ENCODE measurements around the gene LRP1.

GRCh38 chr12:57214398-57214781, 86.1 kb downstream of the LRP1 start:
- TF ChIP-seq POLR2AphosphoS5 (IDR thresholded peaks at IDR 0.05; ENCODE audit: low read depth, low read length), result no peak
- peak; percentile 88 for TF ChIP-seq CTCF (IDR thresholded peaks at IDR 0.05)
